IMR-90 (cell line): ENCODE data around the gene MYO1A. TPM values are rescaled to one million over a fixed set of nuclear protein-coding genes. Genes with fewer than 3 reads are reported as not detected.

Experiments
- ATAC-seq: fragments of 200-7000 bp; cut with Tn5 transposase; 2 replicates; pipeline ENCODE4 v1.9.1; 2020; ENCODE audit warnings: low read depth, mild to moderate bottlenecking, moderate library complexity
- BruUV-seq: library from RNA; stranded (reverse); fragments of 400-500 nt; replicated peaks from 2 replicates; lab custom pipeline; 2021; lab: Mats Ljungman, UMichigan
- CTCF ChIA-PET: fragments of 300-600 bp; formaldehyde crosslinking; extraction: SDS; loops from one replicate; lab custom pipeline; 2021; ENCODE audit warnings: antibody characterized with exemption; lab: Yijun Ruan, JAX
- POLR2A ChIA-PET: fragments of 300-600 bp; sonication (Branson Sonifier 250); formaldehyde crosslinking; loops from one replicate; lab custom pipeline; 2022; ENCODE audit warnings: antibody characterized with exemption; ENCODE audit not compliant: unreplicated experiment; lab: Charles Lee
- DNase-seq: peaks from one replicate; pipeline ENCODE4 v3.0.0; 2013
- H2AFZ ChIP-seq: replicated peaks from 2 replicates; pipeline ENCODE3; 2013; ENCODE audit warnings: low read length, mild to moderate bottlenecking; ENCODE audit not compliant: poor library complexity
- H2AK5ac ChIP-seq: 2 replicates; pipeline ENCODE4 v1.6.1; 2013; ENCODE audit warnings: low read depth, low read length, inconsistent platforms
- H2AK9ac ChIP-seq: replicated peaks from 2 replicates; pipeline ENCODE3; 2013; ENCODE audit warnings: mild to moderate bottlenecking, low read depth, low read length, moderate library complexity; ENCODE audit not compliant: poor library complexity
- H2BK120ac ChIP-seq: 2 replicates; pipeline ENCODE4 v1.6.1; 2013; ENCODE audit warnings: low read depth, low read length, inconsistent platforms
- H2BK15ac ChIP-seq: 3 replicates; pipeline ENCODE4 v1.6.1; 2013; ENCODE audit warnings: low read depth, low read length, inconsistent platforms
- H2BK20ac ChIP-seq: 2 replicates; pipeline ENCODE4 v1.6.1; 2013; ENCODE audit warnings: low read depth, mild to moderate bottlenecking, inconsistent platforms, low read length, moderate library complexity
- H2BK5ac ChIP-seq: 2 replicates; pipeline ENCODE4 v1.6.1; 2013; ENCODE audit warnings: mild to moderate bottlenecking, low read depth, low read length, inconsistent platforms; ENCODE audit not compliant: poor library complexity, severe bottlenecking
- H3K14ac ChIP-seq: replicated peaks from 2 replicates; pipeline ENCODE4 v1.6.1; 2013; ENCODE audit warnings: low read depth, low read length, inconsistent platforms
- H3K18ac ChIP-seq: 2 replicates; pipeline ENCODE4 v1.6.1; 2013; ENCODE audit warnings: low read depth, low read length, control low read depth
- H3K23ac ChIP-seq: 2 replicates; pipeline ENCODE4 v1.6.1; 2013; ENCODE audit warnings: low read depth, low read length, inconsistent platforms
- H3K27ac ChIP-seq: 2 replicates; pipeline ENCODE4 v1.5.1; 2013; ENCODE audit warnings: mild to moderate bottlenecking, control low read depth, low read length; ENCODE audit not compliant: insufficient read depth
- H3K27me3 ChIP-seq: 2 replicates; pipeline ENCODE4 v1.6.1; 2013; ENCODE audit warnings: low read length; ENCODE audit not compliant: control insufficient read depth, insufficient read depth
- H3K36me3 ChIP-seq: 2 replicates; pipeline ENCODE4 v1.6.1; 2013; ENCODE audit warnings: low read length, mixed read lengths; ENCODE audit not compliant: control insufficient read depth, insufficient read depth
- H3K4ac ChIP-seq: 2 replicates; pipeline ENCODE4 v1.6.1; 2013; ENCODE audit warnings: low read depth, low read length, inconsistent platforms
- H3K4me1 ChIP-seq: 2 replicates; pipeline ENCODE4 v1.6.1; 2013; ENCODE audit warnings: low read length, mixed read lengths; ENCODE audit not compliant: control insufficient read depth, insufficient read depth
- H3K4me2 ChIP-seq: 2 replicates; pipeline ENCODE4 v1.6.1; 2013; ENCODE audit warnings: low read depth, mild to moderate bottlenecking, control low read depth, low read length, moderate library complexity
- H3K4me3 ChIP-seq: 2 replicates; pipeline ENCODE4 v1.5.1; 2013; ENCODE audit warnings: low read depth, mild to moderate bottlenecking, control low read depth, low read length, moderate library complexity; ENCODE audit not compliant: insufficient read depth
- H3K56ac ChIP-seq: 2 replicates; pipeline ENCODE4 v1.6.1; 2013; ENCODE audit warnings: low read length, inconsistent platforms; ENCODE audit not compliant: insufficient read depth; ENCODE audit errors: extremely low read depth
- H3K79me1 ChIP-seq, 2 experiments: 2 replicates each; pipeline ENCODE4 v1.6.1; 2013; ENCODE audit warnings: low read length in 2 of 2, inconsistent platforms in 1 of 2, low read depth in 1 of 2
- H3K9ac ChIP-seq: 2 replicates; pipeline ENCODE4 v1.6.1; 2013; ENCODE audit warnings: low read depth, low read length, control low read depth
- H3K9me1 ChIP-seq: 2 replicates; pipeline ENCODE4 v1.6.1; 2013; ENCODE audit warnings: low read length, inconsistent platforms; ENCODE audit not compliant: insufficient read depth
- H3K9me3 ChIP-seq: 2 replicates; pipeline ENCODE4 v1.6.1; 2013; ENCODE audit warnings: low read length; ENCODE audit not compliant: control insufficient read depth, insufficient read depth
- H4K20me1 ChIP-seq: 2 replicates; pipeline ENCODE4 v1.6.1; 2013; ENCODE audit warnings: low read length, inconsistent platforms; ENCODE audit not compliant: insufficient read depth
- H4K5ac ChIP-seq: 2 replicates; pipeline ENCODE4 v1.6.1; 2013; ENCODE audit warnings: mild to moderate bottlenecking, low read depth, low read length, control low read depth
- H4K8ac ChIP-seq, 2 experiments: 2 replicates each; pipeline ENCODE4 v1.6.1; 2013; ENCODE audit warnings: low read depth in 2 of 2, low read length in 2 of 2, control low read depth in 1 of 2, inconsistent platforms in 1 of 2
- H4K91ac ChIP-seq: 2 replicates; pipeline ENCODE4 v1.6.1; 2013; ENCODE audit warnings: low read depth, low read length, inconsistent platforms; ENCODE audit not compliant: insufficient read depth
- CEBPB ChIP-seq: IDR thresholded peaks from 2 replicates; pipeline ENCODE4 v1.6.1; 2012; ENCODE audit warnings: low read depth, low read length, improper control_type of control experiment
- CHD1 ChIP-seq: IDR thresholded peaks from 2 replicates; pipeline ENCODE4 v1.6.1; 2012; ENCODE audit warnings: low read depth, low read length, improper control_type of control experiment
- MAZ ChIP-seq: IDR thresholded peaks from 2 replicates; pipeline ENCODE4 v1.6.1; 2012; ENCODE audit warnings: low read depth, mild to moderate bottlenecking, low read length, improper control_type of control experiment, moderate library complexity, borderline replicate concordance
- MXI1 ChIP-seq: IDR thresholded peaks from 2 replicates; pipeline ENCODE4 v1.6.1; 2012; ENCODE audit warnings: low read depth, mild to moderate bottlenecking, low read length, moderate library complexity, borderline replicate concordance
- NFE2L2 ChIP-seq: fragments of 150-350 bp; IDR thresholded peaks from 2 replicates; pipeline ENCODE4 v1.6.1; 2016; ENCODE audit warnings: low read depth, mild to moderate bottlenecking, low read length
- POLR2A ChIP-seq: IDR thresholded peaks from 2 replicates; pipeline ENCODE4 v1.6.1; 2012; ENCODE audit warnings: mild to moderate bottlenecking, low read depth, low read length
- RAD21 ChIP-seq: IDR thresholded peaks from 2 replicates; pipeline ENCODE4 v1.6.1; 2012; ENCODE audit warnings: low read length, improper control_type of control experiment
- RFX5 ChIP-seq: IDR thresholded peaks from 2 replicates; pipeline ENCODE4 v1.8.0; 2012; ENCODE audit warnings: low read depth, mild to moderate bottlenecking, low read length, moderate library complexity
- WGBS, 2 experiments: methylation state at CpG; one replicate each; pipeline versions ENCODE4 v1.1.5 to v1.1.7; 2013; ENCODE audit warnings: missing lambda C conversion rate in 2 of 2; ENCODE audit not compliant: insufficient read length in 1 of 2; ENCODE audit errors: extremely low coverage in 2 of 2; 5-methylcytosine and 5-hydroxymethylcytosine counted together
- dilution Hi-C: fragments of 300-500 bp; cut with HindIII; formaldehyde crosslinking; loops from one replicate; pipeline ENCODE4 v1.14.3; 2018; ENCODE audit warnings: low sequenced_read_pairs; ENCODE audit not compliant: unreplicated experiment
- in situ Hi-C: fragments of 300-500 bp; cut with MboI; formaldehyde crosslinking; loops from 3 replicates; pipeline ENCODE4 v1.14.3; 2019; ENCODE audit warnings: low sequenced_read_pairs, inconsistent platforms, mixed read lengths
- intact Hi-C: fragments of 100-400 bp; cut with micrococcal nuclease; formaldehyde crosslinking; loops from 2 replicates; pipeline ENCODE4 v1.10.0; 2022
- polyA plus RNA-seq, 3 experiments: library from polyadenylated mRNA; depleted of rRNA; stranded (reverse); fragments of >200 nt; gene quantifications; 2 replicates each; pipeline ENCODE4 v1.2.3, GENCODE V29; 2012; ENCODE audit warnings: low replicate concordance in 1 of 3
- total RNA-seq: library from RNA; depleted of rRNA; stranded (reverse); fragments of >200 nt; gene quantifications from 2 replicates; pipeline ENCODE4 v1.2.3, GENCODE V29; 2012

MYO1A gene
- total and polyA plus RNA-seq, 2 of the 4 experiments (the other 2 are of a cell fraction): under 0.01 TPM; not detected in 1

DNA sequence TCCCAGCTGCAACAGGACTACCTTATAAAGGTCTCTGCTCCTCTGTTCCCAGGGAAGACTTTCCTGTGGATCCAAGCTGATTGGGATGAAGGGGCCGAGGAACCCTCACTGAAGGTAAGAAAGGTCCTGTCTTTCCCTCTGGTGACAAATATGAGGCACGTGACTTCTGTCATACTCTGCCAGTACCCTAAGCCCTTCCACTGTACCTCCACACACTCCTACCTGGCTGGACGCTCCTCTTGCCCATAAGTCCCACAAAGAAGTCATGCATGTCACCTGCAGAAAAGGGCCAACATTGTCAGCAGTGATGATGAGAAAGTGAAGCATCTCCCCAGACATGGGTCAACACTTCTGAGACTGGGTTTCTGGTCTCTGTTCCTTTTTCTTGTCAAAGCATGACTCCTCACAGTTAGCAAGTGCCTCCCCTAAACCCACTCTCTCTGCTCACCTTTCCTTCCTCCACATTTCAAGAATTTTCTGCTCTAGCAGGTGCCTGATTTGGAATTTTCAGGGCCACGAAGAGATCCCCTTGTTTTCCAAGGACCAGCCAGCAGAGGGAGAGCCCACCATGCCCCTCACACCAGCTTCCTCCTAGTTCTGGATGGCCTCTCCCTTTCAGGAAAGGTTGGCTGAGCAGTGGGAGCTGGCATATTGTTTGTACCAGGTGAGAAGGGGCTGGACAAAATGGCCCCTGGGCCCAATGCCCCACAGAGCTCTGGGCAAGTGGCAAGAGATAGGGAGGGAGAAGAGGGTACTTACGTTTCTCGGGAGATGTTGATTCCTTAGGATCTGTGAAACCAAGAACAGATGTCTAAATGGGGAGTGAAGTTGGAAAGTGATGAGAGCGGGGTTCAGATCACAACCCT lies 37.1 kb downstream of the MYO1A start:
- no peak overlapping the region for H2BK15ac ChIP-seq
- H3K14ac ChIP-seq: no peak overlapping the region
- H2AK9ac ChIP-seq: no peak overlapping the region
- H3K9me1 ChIP-seq: no peaks in the 10 kb centered on the region
- dilution Hi-C loops (no loop called here), intact Hi-C loops (no loop called here), in situ Hi-C loops (no loop called here)
- peak overlapping the region; percentile 1 for H2AFZ ChIP-seq
- H3K18ac ChIP-seq: no peak overlapping the region
- no peaks in the 10 kb centered on the region for H3K79me1 ChIP-seq
- H3K4me3 ChIP-seq: no peak overlapping the region
- no peak overlapping the region for H3K56ac ChIP-seq
- no peak overlapping the region for H2BK120ac ChIP-seq
- no peak overlapping the region for H3K27ac ChIP-seq
- ATAC-seq (no peak), DNase-seq (no peak)
- peaks cover 6% of the 10 kb centered on the region for H3K4me1 ChIP-seq
- no peak overlapping the region for H3K4ac ChIP-seq
- TF ChIP-seq RAD21: no peak
- TF ChIP-seq MAZ: no peak
- no peak for TF ChIP-seq MXI1
- no peak for TF ChIP-seq CHD1
- TF ChIP-seq NFE2L2: no peak
- TF ChIP-seq POLR2A: no peak
- no peak for TF ChIP-seq RFX5
- no peak for TF ChIP-seq CEBPB
- no peak overlapping the region for H2AK5ac ChIP-seq
- ChIA-PET CTCF (interaction anchor here (0.6 kb wide), 1 partner anchor 48 kb away, joined by 10 read pairs; no protein-coding TSS in a partner anchor), POLR2A (no interaction called here)
- WGBS, 2 experiments: no CpG with 5 or more reads among the region's 7 CpGs
- no peak overlapping the region for H3K23ac ChIP-seq
- H3K9ac ChIP-seq: no peak overlapping the region
- peaks cover 41% of the 10 kb centered on the region for H3K27me3 ChIP-seq
- BruUV-seq: no TSS peak
- H2BK20ac ChIP-seq: no peak overlapping the region
- no peak overlapping the region for H4K5ac ChIP-seq
- no peaks in the 10 kb centered on the region for H4K20me1 ChIP-seq
- H4K8ac ChIP-seq: no peak overlapping the region
- no peaks in the 10 kb centered on the region for H3K36me3 ChIP-seq
- H3K9me3 ChIP-seq: no peaks in the 10 kb centered on the region
- H3K4me2 ChIP-seq: no peak overlapping the region
- H4K91ac ChIP-seq: no peak overlapping the region
- H2BK5ac ChIP-seq: no peak overlapping the region
